Measurements from ENCODE around the gene AMN1. TPM values are rescaled to one million over a fixed set of nuclear protein-coding genes. Genes with fewer than 3 reads are reported as not detected.
"Not testable (repeated sequence)": the region's sequence is repeated elsewhere in the genome, so short reads cannot be mapped to it uniquely, and the experiment has no call there.

The AMN1 gene
- total RNA-seq, 4 donors from 2014 or later: 1.3 to 25.6 (median 16.0) TPM

DNA sequence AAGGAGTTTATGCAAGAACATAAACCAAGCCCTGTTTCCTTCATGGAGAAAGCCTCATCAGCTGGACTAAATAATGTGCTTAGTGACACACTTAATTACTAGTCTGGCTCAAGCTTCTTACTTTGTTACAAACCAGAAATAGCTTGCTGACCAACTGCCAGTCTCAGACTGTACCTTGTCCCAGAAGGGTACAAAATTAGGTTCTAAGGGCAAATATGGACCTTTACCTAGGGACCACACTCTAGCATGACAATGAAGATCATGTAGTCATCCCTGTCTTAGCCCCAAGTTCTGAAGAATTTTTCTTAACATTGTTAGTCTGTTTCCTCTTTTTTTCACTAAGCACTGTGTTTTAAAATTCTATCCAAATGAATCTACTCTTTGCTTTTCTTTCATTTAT is 2.2 kb downstream of the AMN1 start:
- Histone ChIP-seq H3K27ac (peak overlapping the region in 1 of 2 donors; percentile 31), H3K4me3 (no peak overlapping the region), H3K27me3 (no peaks in the 10 kb centered on the region), H3K36me3 (no peaks in the 10 kb centered on the region), H3K4me1 (no peaks in the 10 kb centered on the region), H3K9me3 (peaks cover 0 to 3% of the 10 kb centered on the region in 2 donors)
- intact Hi-C loops (cut with DNase I; ENCODE audit: low total_unique reads): no loop called here
- no peak for TF ChIP-seq POLR2A (IDR thresholded peaks at IDR 0.05)
- TF ChIP-seq, protein P1, sequence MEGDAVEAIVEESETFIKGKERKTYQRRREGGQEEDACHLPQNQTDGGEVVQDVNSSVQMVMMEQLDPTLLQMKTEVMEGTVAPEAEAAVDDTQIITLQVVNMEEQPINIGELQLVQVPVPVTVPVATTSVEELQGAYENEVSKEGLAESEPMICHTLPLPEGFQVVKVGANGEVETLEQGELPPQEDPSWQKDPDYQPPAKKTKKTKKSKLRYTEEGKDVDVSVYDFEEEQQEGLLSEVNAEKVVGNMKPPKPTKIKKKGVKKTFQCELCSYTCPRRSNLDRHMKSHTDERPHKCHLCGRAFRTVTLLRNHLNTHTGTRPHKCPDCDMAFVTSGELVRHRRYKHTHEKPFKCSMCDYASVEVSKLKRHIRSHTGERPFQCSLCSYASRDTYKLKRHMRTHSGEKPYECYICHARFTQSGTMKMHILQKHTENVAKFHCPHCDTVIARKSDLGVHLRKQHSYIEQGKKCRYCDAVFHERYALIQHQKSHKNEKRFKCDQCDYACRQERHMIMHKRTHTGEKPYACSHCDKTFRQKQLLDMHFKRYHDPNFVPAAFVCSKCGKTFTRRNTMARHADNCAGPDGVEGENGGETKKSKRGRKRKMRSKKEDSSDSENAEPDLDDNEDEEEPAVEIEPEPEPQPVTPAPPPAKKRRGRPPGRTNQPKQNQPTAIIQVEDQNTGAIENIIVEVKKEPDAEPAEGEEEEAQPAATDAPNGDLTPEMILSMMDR (IDR thresholded peaks at IDR 0.05): no peak
- DNase-seq: no peak

DNA sequence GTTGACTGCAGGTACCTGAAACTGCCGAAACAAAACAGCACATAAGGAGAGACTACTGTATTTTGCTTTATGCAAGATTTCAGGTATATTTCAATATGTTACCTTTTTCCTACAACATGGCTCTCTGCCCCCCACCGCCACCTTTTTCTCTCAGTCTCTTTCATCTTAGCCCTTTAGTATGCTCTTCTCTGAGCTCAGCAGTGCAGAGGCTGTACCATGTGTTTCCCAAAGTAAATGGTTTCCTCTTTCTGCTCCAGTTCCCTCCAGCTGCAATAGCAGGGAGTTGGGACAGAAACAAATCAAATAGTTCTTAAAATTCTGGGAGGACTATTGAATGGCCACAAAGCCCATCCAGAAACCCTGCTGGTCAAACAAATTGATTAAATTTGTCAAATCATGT is 4.3 kb downstream of the AMN1 start:
- Histone ChIP-seq H3K36me3 (no peaks in the 10 kb centered on the region), H3K9me3 (peaks cover 0 to 6% of the 10 kb centered on the region in 2 donors), H3K27ac (no peak overlapping the region), H3K4me1 (no peaks in the 10 kb centered on the region), H3K27me3 (no peaks in the 10 kb centered on the region), H3K4me3 (no peak overlapping the region)
- intact Hi-C loops (cut with DNase I; ENCODE audit: low total_unique reads): no loop called here
- no peak for DNase-seq
- TF ChIP-seq, protein P1 (IDR thresholded peaks at IDR 0.05): no peak
- TF ChIP-seq POLR2A (IDR thresholded peaks at IDR 0.05): no peak

DNA sequence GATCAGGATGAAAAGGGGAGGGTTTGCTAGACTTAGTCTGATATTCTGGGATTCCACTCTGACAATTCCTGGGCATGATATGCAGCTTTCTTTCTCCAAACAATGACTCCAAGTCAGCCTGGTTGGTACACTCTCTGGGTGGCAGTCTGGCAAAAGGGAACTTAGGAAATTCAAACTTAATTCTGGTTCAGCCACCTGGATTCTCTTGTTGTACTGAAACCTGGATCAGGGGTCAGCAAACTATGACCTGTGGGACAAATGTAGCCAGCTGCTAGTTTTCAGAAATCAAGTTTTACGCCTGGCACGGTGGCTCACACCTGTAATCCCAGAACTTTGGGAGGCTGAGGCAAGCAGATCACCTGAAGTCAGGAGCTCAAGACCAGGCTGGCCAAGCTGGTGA is 6.2 kb downstream of the AMN1 start:
- no peak for DNase-seq
- H3K9me3 ChIP-seq: peaks cover 0 to 2% of the 10 kb centered on the region in 2 donors
- H3K27me3 ChIP-seq: no peaks in the 10 kb centered on the region
- intact Hi-C loops (cut with DNase I; ENCODE audit: low total_unique reads): no loop called here
- H3K36me3 ChIP-seq: no peaks in the 10 kb centered on the region
- H3K27ac ChIP-seq: no peak overlapping the region
- H3K4me1 ChIP-seq: no peaks in the 10 kb centered on the region
- H3K4me3 ChIP-seq: no peak overlapping the region
- TF ChIP-seq POLR2A (IDR thresholded peaks at IDR 0.05): no peak

DNA sequence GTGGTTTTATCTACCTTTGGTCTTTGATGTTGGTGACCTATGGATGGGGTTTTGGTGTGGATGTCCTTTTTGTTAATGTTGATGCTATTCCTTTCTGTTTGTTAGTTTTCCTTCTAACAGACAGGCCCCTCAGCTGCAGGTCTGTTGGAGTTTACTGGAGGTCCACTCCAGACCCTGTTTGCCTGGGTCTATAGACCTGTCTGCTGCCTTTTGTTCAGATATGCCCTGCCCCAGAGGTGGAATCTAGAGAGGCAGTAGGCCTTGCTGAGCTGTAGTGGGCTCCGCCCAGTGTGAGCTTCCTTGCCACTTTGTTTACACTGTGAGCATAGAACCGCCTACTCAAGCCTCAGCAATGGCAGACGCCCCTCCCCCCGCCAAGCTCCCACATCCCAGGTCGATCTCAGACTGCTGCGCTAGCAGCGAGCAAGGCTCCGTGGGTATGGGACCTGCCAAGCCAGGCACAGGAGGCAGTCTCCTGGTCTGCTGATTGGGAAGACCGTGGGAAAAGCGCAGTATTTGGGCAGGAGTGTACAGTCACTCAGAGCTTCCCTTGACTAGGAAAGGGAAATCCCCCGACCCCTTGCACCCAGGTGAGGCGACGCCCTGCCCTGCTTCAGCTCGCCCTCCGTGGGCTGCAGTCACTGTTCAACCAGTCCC is 10.2 kb downstream of the AMN1 start:
- H3K36me3 ChIP-seq; intact Hi-C loops (cut with DNase I; ENCODE audit: low total_unique reads); H3K27ac ChIP-seq; H3K4me1 ChIP-seq; DNase-seq; H3K9me3 ChIP-seq; H3K4me3 ChIP-seq; H3K27me3 ChIP-seq: not testable (repeated sequence)

DNA sequence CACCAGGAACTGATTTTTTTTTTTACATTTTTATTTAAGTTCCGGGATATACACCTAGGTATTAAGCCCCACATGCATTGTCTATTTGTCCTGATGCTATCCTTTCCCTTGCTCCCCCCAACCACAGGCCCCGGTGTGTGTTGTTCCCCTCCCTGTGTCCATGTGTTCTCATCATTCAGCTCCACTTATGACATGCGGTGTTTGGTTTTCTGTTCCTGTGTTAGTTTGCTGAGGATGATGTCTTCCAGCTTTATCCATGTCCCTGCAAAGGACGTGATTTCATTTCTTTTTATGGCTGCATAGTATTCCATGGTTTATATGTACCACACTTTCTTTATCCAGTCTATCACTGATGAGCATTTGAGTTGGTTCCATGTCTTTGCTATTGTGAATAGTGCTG is 11.8 kb downstream of the AMN1 start:
- intact Hi-C loops (cut with DNase I; ENCODE audit: low total_unique reads); H3K36me3 ChIP-seq; H3K27ac ChIP-seq; H3K4me3 ChIP-seq; H3K9me3 ChIP-seq; H3K27me3 ChIP-seq; H3K4me1 ChIP-seq; DNase-seq: not testable (repeated sequence)

DNA sequence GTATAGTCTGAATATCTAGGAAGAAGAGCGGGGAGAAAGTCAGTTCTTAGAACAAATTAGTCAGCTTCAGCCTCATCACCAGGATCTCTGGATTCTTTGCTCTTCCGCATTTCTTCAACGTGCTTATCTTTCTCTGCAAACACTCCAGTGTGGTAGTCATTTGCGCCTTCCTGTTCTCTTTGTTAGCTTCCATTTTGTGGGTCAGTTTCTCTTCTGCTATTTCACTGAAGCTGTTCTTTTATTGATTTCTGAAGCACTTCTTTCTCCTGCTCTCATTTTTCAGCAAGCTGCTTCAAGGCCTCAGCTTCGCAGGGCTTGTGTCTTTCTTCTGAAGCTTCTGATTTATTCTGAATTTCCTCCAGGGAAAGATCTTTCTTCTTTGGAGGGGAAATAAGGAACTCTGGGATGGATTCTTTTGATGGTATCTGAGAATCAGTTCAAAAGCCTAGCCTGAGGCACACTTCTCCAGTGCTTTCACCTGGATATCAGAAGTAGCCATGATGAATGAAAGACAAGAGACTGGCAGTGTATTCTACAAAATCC is 13.5 kb downstream of the AMN1 start:
- Histone ChIP-seq H3K27me3 (no peaks in the 10 kb centered on the region), H3K36me3 (no peaks in the 10 kb centered on the region), H3K4me3 (no peak overlapping the region), H3K4me1 (no peaks in the 10 kb centered on the region), H3K27ac (no peak overlapping the region), H3K9me3 (no peaks in the 10 kb centered on the region)
- no peak for TF ChIP-seq POLR2A (IDR thresholded peaks at IDR 0.05)
- TF ChIP-seq, protein P1 (IDR thresholded peaks at IDR 0.05): no peak
- DNase-seq: no peak
- intact Hi-C loops (cut with DNase I; ENCODE audit: low total_unique reads): no loop called here
